Measurements from ENCODE around the gene PHOSPHO1.

- no peak for TF ChIP-seq EP300 (IDR thresholded peaks at IDR 0.05)
- no peak for TF ChIP-seq CTCF (IDR thresholded peaks at IDR 0.05)
Measured at GRCh38 chr17:49216482-49216881, 14.1 kb downstream of the PHOSPHO1 start.

Data from ovary (tissue), 3 donors.